ENCODE results near the gene FOXP1.

FOXP1 gene

DNA sequence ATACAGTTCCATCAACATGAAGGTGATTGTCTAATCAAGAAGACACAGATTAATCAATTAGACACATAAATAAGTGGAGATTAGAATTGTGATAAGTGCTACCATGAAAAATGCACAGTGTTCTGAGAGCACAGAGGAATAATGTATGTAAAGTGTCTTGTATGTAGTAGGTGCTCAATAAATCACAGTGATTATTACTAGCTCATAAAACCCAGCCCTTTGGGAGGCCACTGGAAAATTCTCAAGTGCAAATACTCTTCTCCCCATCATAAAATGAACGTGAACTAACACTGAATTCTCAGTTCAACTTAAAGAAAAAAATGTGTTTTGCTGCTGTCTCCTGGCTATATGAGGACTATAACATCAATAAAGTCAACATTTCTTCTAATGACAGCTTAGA is 368.2 kb downstream of the FOXP1 start:
- WGBS, 2 experiments = 100% methylated on average over 1 of the region's 1 CpG
- Histone ChIP-seq H3K36me3 (ENCODE audit: control insufficient read depth, insufficient read depth, low read length) (no peaks in the 10 kb centered on the region), H3K4me3 (ENCODE audit: insufficient read depth, low read depth, low read length) (no peak overlapping the region), H3K4me1 (ENCODE audit: control insufficient read depth, insufficient read depth, low read length) (no peaks in the 10 kb centered on the region), H3K27ac (ENCODE audit: insufficient read depth, low read depth, low read length, poor library complexity, severe bottlenecking) (no peak overlapping the region), H3K9me3 (ENCODE audit: control insufficient read depth, low read length) (no peaks in the 10 kb centered on the region), H3K27me3 (ENCODE audit: control insufficient read depth, insufficient read depth, low read length, poor library complexity, severe bottlenecking) (no peaks in the 10 kb centered on the region)

DNA sequence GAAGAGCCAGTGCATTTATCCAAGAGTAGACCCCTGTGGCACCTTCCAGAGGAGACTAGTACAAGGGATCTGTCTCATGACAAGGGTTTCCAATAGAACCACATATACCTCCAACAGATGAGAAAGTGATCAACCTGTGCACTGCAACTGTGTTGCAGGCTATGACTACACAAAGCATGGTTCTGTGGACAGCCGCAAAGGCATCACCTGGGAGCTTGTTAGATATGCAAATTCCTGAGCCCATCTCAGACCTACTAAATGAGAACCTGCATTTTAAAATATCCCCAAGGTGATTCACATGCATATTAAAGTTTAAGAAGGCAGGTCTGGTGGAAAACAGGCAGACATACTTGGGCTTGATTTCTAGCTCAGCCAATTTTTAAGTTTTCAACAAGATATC is 368.7 kb downstream of the FOXP1 start:
- Histone ChIP-seq H3K4me3 (ENCODE audit: insufficient read depth, low read depth, low read length) (no peak overlapping the region), H3K4me1 (ENCODE audit: control insufficient read depth, insufficient read depth, low read length) (peaks cover 3% of the 10 kb centered on the region), H3K36me3 (ENCODE audit: control insufficient read depth, insufficient read depth, low read length) (no peaks in the 10 kb centered on the region), H3K9me3 (ENCODE audit: control insufficient read depth, low read length) (no peaks in the 10 kb centered on the region), H3K27ac (ENCODE audit: insufficient read depth, low read depth, low read length, poor library complexity, severe bottlenecking) (no peak overlapping the region), H3K27me3 (ENCODE audit: control insufficient read depth, insufficient read depth, low read length, poor library complexity, severe bottlenecking) (no peaks in the 10 kb centered on the region)
- 85 to 100% methylated on average over 1 of the region's 1 CpG for WGBS, 2 experiments

DNA sequence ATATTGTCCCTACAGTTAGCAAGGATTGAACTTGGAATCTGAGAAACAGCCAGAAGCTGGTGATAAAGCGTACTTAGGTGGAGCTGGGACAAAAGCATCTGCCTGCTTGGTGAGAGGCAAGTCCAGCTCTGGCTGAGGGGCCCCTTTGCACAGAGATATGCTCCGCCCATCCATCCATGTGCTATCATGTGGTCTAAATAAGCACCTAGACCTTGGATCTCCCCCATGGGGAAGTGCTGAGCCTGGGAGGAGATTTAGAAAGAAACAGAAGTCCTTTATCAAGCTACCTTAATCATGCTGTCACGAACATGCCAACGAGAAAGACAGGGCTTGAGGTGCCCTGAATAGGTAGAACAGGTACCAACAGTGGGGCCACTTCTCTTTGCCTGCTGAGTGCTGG is 369.5 kb downstream of the FOXP1 start:
- no peaks in the 10 kb centered on the region for H3K9me3 ChIP-seq (ENCODE audit: control insufficient read depth, low read length)
- peaks cover 3% of the 10 kb centered on the region for H3K4me1 ChIP-seq (ENCODE audit: control insufficient read depth, insufficient read depth, low read length)
- no peaks in the 10 kb centered on the region for H3K27me3 ChIP-seq (ENCODE audit: control insufficient read depth, insufficient read depth, low read length, poor library complexity, severe bottlenecking)
- 71 to 73% methylated on average over 4 of the region's 4 CpGs for WGBS, 2 experiments
- H3K27ac ChIP-seq (ENCODE audit: insufficient read depth, low read depth, low read length, poor library complexity, severe bottlenecking) = no peak overlapping the region
- no peak overlapping the region for H3K4me3 ChIP-seq (ENCODE audit: insufficient read depth, low read depth, low read length)
- no peaks in the 10 kb centered on the region for H3K36me3 ChIP-seq (ENCODE audit: control insufficient read depth, insufficient read depth, low read length)

DNA sequence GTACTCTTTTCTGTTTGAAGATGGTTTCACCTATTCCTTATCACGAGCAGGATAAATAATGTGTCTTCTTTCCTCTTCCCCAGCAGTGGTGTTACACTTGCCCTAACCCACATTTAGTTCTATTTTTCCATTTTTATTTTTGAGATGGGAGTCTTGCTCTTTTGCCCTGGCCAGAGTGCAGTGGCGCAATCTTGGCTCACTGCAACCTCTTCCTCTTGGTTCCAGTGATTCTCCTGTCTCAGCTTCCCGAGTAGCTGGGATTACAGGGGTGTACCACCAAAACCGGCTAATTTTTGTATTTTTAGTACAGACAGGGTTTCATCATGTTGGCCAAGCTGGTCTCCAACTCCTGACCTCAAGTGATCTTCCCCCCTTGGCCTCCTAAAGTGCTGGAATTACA is 372.4 kb downstream of the FOXP1 start:
- H3K36me3 ChIP-seq (ENCODE audit: control insufficient read depth, insufficient read depth, low read length) = no peaks in the 10 kb centered on the region
- H3K4me1 ChIP-seq (ENCODE audit: control insufficient read depth, insufficient read depth, low read length) = peaks cover 3% of the 10 kb centered on the region
- WGBS, 2 experiments = 91 to 95% methylated on average over 4 of the region's 4 CpGs
- H3K27ac ChIP-seq (ENCODE audit: insufficient read depth, low read depth, low read length, poor library complexity, severe bottlenecking) = no peak overlapping the region
- no peaks in the 10 kb centered on the region for H3K9me3 ChIP-seq (ENCODE audit: control insufficient read depth, low read length)
- H3K4me3 ChIP-seq (ENCODE audit: insufficient read depth, low read depth, low read length) = no peak overlapping the region
- H3K27me3 ChIP-seq (ENCODE audit: control insufficient read depth, insufficient read depth, low read length, poor library complexity, severe bottlenecking) = no peaks in the 10 kb centered on the region

DNA sequence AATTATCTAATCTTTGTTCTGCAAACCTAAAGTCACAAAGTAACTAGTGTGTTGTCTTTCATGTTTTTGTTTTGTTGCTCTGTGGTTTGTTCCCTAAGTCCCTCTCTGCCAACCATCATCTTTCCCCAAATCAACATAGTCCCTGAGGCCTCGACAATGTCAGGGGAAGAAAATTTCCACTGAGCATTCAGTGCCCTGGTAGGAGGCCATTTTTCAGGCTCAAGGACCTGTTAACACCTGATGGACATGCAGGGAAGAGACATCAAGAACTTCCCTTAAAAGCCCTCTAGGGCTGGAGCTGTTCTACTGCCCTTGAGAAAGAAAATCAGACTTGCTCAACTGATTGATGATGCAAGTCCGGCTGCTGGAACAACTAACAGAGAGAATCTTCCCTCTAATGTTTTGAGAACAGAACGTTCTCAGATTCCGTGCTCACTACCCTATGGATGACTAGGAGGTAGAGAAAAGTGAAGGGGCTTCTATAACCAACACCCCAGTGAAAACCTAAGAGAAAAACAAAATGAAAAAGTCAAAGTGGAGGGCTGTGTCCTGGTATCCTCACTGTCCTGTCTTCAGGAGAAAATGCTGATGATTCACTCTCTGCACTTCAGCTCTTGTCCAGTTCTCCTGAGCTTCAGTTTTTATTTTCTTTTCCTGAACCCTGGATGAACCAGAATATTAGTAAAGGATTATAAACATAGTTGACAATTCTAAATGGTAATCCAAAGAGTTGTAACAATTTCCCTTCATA is 373.1 kb downstream of the FOXP1 start:
- Histone ChIP-seq H3K4me3 (ENCODE audit: insufficient read depth, low read depth, low read length) (no peak overlapping the region), H3K4me1 (ENCODE audit: control insufficient read depth, insufficient read depth, low read length) (peaks cover 3% of the 10 kb centered on the region), H3K27me3 (ENCODE audit: control insufficient read depth, insufficient read depth, low read length, poor library complexity, severe bottlenecking) (no peaks in the 10 kb centered on the region), H3K9me3 (ENCODE audit: control insufficient read depth, low read length) (no peaks in the 10 kb centered on the region), H3K36me3 (ENCODE audit: control insufficient read depth, insufficient read depth, low read length) (no peaks in the 10 kb centered on the region), H3K27ac (ENCODE audit: insufficient read depth, low read depth, low read length, poor library complexity, severe bottlenecking) (no peak overlapping the region)
- 82 to 87% methylated on average over 4 of the region's 4 CpGs for WGBS, 2 experiments

DNA sequence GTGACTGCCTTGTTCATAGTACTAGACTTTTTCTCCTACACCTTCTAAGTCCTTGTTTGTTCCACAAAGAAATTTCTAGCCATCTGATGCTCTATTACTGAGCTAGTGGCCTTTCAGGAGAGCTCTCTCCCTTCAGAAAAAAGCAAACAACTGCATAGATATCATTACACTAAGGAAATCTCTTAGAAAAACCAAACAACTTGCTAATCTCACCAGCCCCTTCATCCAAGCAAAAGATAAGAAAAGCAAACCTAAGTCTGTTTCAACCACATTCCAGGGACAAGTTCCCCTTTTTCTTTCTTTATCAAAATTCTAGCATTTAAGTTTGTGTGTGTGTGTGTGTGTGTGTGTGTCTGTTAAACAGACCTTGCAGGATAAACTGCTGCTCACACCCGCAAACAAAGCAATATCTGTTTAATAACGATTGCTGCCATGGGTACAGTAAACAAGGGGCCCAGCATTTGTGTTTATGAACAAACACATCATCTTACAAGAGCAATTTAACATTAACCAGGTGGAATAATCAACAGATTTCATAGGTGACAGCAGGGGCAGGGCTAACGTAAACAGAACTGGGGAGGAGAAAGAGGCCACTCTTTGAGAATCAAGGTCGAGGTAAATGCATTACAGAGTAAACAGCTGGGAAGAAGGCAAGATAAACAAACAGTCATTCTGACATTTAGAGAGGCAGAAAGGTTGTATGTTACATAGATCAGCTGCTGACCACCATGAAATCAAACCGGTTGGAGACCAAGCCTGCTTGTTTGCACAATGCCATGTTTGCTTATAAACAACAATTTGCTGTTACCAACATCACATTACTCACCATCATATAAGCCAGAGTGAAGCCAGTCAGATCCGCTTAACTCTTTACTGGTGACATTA is 375.1 kb downstream of the FOXP1 start:
- Histone ChIP-seq H3K27me3 (ENCODE audit: control insufficient read depth, insufficient read depth, low read length, poor library complexity, severe bottlenecking) (no peaks in the 10 kb centered on the region), H3K27ac (ENCODE audit: insufficient read depth, low read depth, low read length, poor library complexity, severe bottlenecking) (no peak overlapping the region), H3K36me3 (ENCODE audit: control insufficient read depth, insufficient read depth, low read length) (no peaks in the 10 kb centered on the region), H3K4me3 (ENCODE audit: insufficient read depth, low read depth, low read length) (no peak overlapping the region), H3K4me1 (ENCODE audit: control insufficient read depth, insufficient read depth, low read length) (peaks cover 3% of the 10 kb centered on the region), H3K9me3 (ENCODE audit: control insufficient read depth, low read length) (no peaks in the 10 kb centered on the region)
- WGBS, 2 experiments = 62 to 67% methylated on average over 6 of the region's 6 CpGs

DNA sequence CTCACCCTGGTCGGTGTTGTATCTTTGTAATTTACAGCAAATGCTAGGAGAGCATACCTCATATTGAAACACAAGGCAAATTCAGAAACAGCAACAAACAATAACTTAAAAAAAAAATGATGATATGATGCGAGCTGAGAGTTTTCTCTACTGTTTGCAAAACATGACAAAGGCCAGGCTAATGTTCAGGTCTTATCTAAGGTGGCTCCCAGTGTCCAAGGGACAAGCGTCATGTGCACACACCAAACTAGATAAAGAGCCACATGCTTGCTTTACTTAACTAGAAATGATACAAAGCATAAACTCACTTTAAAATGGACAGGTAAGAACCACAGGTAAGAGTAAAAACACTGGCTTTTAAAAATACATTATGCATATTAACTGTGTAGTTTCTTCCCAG is 375.9 kb downstream of the FOXP1 start:
- Histone ChIP-seq H3K27ac (ENCODE audit: insufficient read depth, low read depth, low read length, poor library complexity, severe bottlenecking) (no peak overlapping the region), H3K4me3 (ENCODE audit: insufficient read depth, low read depth, low read length) (no peak overlapping the region), H3K9me3 (ENCODE audit: control insufficient read depth, low read length) (no peaks in the 10 kb centered on the region), H3K36me3 (ENCODE audit: control insufficient read depth, insufficient read depth, low read length) (no peaks in the 10 kb centered on the region), H3K27me3 (ENCODE audit: control insufficient read depth, insufficient read depth, low read length, poor library complexity, severe bottlenecking) (no peaks in the 10 kb centered on the region), H3K4me1 (ENCODE audit: control insufficient read depth, insufficient read depth, low read length) (peaks cover 3% of the 10 kb centered on the region)
- 87 to 91% methylated on average over 3 of the region's 3 CpGs for WGBS, 2 experiments

DNA sequence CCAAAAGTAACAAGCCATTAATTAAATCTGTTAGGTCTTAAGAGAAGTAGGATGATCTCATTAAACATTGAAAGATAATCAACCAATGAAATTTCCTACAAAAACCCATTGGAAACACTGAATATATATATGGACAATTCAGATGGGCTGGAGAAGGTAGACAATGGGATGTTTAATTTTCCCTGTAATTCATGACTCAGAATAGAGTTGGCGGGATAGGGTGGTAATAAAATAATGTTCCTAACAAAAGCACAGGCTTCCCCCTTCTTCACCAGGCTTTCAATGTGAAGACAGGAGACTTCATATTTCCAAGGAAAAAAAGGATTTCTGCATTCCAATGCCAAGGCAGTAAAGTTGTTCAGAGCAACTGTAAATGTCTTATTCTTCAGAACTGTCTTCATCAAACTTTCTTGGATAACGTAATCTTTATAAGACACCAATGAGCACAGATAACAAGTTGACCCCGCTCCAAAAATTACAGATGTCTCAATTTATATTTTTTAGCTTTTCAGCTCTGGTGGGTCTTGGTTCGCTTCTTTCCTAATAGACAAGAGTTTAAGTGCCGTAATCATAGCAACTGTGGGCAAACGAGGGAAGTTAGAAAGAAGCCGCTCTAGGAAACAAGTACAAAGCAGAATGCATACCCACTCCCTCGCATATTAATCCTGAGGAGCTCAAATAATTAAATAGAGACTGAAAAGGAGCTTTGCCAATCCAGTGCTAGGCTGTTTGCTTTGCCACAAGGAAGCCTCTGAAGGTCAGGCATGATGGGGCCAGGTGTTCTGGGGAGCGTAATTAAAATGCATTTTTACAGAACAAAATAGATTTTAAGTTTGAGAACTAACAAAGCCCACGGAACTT is 377.0 kb downstream of the FOXP1 start:
- Histone ChIP-seq H3K4me1 (ENCODE audit: control insufficient read depth, insufficient read depth, low read length) (peaks cover 3% of the 10 kb centered on the region), H3K4me3 (ENCODE audit: insufficient read depth, low read depth, low read length) (no peak overlapping the region), H3K27ac (ENCODE audit: insufficient read depth, low read depth, low read length, poor library complexity, severe bottlenecking) (no peak overlapping the region), H3K9me3 (ENCODE audit: control insufficient read depth, low read length) (no peaks in the 10 kb centered on the region), H3K27me3 (ENCODE audit: control insufficient read depth, insufficient read depth, low read length, poor library complexity, severe bottlenecking) (no peaks in the 10 kb centered on the region), H3K36me3 (ENCODE audit: control insufficient read depth, insufficient read depth, low read length) (no peaks in the 10 kb centered on the region)
- WGBS, 2 experiments = 90 to 95% methylated on average over 10 of the region's 10 CpGs

DNA sequence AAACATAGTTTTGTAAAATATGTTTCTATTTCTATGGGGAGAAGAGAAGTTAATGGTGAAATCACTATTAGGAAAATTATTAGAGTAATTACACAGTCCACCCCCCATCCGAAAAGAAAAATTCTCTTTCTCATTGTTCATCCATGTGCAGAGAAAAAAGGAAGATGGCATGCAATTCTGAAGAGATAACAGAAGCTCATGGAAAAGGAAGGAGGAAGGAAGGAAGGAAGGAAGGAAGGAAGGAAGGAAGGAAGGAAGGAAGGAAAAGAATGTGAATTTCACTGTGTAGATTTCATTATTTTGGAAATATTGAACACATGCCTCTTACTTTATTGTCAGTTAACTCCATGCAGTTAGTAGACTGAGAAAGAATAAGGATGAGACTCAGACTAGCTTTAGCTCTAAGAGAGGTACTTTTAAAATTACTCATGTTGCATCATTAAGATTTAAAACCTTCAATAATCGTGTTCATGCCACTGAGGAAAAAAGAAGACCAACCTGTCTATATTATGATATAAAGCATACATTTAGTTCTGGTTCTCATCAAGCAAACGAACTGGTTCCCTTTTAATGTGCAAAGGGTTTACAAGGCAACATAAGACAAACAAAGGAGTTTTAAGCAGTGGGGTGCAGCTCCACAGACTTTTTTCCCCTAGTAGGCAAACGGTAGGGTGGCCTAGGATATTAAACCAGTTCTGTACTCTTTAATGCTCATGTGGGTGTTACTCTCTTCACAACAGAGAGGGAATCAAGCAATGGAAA is 379.6 kb downstream of the FOXP1 start:
- Histone ChIP-seq H3K4me1 (ENCODE audit: control insufficient read depth, insufficient read depth, low read length) (no peaks in the 10 kb centered on the region), H3K27me3 (ENCODE audit: control insufficient read depth, insufficient read depth, low read length, poor library complexity, severe bottlenecking) (no peaks in the 10 kb centered on the region), H3K4me3 (ENCODE audit: insufficient read depth, low read depth, low read length) (no peak overlapping the region), H3K27ac (ENCODE audit: insufficient read depth, low read depth, low read length, poor library complexity, severe bottlenecking) (no peak overlapping the region), H3K36me3 (ENCODE audit: control insufficient read depth, insufficient read depth, low read length) (no peaks in the 10 kb centered on the region), H3K9me3 (ENCODE audit: control insufficient read depth, low read length) (no peaks in the 10 kb centered on the region)
- 73 to 74% methylated on average over 3 of the region's 4 CpGs for WGBS, 2 experiments

All from ectodermal cell (in vitro differentiated cells).